Middle frontal gyrus (tissue), 1 donor: ENCODE measurements around the gene AKAP4.

Source experiments
- DNase-seq: peaks from one replicate; pipeline ENCODE4 v3.0.0-alpha.2; 2015; ENCODE audit warnings: low spot score; ENCODE audit errors: extremely low spot score

AKAP4 gene

DNA sequence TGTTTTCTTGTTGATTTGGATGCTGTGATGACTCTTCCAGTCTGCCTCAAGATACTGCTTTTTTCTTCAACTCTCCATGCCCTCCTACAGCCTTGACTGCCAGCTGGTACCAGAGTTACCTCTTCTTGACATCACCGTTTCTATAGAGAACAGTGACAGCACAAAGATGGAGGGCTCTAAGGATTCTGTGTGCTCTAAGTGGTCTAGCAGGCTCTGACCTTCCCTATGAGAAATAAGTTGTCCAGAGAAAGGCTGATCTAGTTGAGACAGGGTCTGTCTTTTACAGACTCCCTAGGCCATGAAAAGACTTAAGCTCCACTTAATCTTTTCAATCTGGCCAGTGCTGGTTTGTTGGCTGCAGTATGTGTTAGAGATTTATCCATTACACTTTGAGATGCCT lies at the start of gene AKAP4:
AKAP4 (minus strand) TSS at position 101 of the 400 bp plus-strand sequence. CDS start 118 bp downstream, outside the sequence.
- no peak for DNase-seq

DNA sequence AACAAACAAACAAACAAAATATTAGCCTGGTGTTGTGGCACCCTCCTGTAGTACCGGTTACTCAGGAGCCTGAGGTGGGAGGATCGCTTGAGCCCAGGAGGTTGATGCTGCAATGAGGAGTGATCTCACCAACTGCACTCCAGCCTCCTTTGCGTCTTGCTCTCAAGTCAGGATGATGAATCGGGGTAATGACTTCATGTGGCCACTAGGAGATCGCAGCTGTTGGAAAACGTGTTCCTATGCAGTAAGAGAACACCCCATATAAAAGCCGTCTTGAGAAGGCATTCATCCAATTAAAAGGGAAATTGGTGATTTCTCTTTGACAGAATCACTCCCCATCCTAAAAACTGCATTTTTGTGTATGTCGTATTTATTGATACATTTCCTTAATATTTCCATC lies 10.7 kb upstream of the AKAP4 start:
- no peak for DNase-seq

DNA sequence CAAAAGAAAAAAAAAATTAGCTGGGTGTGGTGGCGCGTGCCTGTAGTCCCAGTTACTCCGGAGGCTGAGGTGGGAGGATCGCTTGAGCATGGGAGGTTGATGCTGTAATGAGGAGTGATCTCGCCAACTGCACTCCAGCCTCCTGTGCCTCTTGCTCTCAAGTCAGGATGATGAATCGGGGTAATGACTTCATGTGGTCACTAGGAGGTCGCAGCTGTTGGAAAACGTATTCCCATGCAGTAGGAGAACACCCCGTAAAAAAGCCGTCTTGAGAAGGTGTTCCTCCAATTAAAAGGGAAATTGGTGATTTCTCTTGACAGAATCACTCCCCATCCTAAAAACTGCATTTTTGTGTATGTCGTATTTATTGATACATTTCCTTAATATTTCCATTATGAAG lies 5.9 kb upstream of the AKAP4 start:
- DNase-seq: no peak

- peak; percentile 6 for DNase-seq
These were observed 3.6 kb upstream of the AKAP4 start, which contains the start of gene CCNB3 for GRCh38 chrX:50204364-50204899. Gene CCNB3 (plus strand): TSS chrX:50204765. CDS start chrX:50285164, 80,399 bp downstream.

DNA sequence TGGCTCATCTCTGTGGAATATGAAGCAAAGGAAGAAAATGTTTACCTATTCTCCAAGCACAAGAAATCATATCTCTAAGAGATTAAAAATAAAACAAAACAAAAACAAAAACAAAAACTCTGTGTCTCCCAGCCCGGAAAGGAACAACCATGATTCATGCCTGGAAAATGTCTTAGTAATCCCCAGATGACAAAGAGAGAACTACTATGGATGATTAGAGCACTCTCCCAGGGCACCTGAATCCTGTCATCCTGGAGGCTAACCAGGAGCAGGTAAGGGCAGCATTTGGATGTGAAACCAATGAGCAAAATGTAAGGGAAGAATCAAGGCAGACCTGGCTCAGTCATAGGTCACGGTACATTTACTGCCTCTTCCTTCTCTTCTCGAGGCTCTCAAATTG lies 1.7 kb upstream of the AKAP4 start:
- no peak for DNase-seq

GRCh38 chrX:50198348-50198747 lies 2.5 kb downstream of the AKAP4 start:
- no peak for DNase-seq

DNA sequence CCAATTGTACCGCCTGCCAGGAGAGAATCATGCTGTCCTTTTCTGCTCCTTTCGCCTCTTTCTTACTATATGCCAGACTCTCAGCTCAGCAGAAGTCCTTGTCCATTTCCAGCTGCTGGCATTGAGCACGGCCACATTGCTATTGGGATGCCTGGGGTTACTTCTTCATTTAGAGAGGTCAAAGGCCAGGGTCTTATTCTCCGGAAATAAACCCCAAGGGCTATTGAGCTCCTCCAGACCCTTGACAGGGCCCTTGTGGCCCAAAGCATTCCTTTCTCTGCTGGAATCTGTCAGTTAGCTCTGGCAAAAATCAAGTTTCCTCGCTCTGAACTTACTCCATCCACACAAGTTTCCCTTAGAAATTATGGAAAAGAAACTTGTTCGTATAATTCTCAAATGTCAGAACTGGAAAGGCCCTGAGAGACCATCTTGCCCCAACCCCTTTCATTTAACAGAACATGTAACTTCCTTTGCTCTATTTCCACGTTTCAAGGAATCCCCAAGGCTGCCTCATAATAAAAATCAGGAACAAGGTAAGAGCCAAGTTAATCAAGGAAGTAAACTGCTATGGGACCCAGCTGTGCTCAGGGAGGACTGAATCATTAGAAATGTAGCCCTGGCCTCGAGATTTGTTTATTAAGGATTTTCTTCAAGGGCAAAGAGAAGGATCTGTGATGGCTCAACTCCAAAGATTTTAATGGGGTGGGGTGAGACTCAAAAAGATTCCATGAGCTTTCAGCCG lies 11.8 kb downstream of the AKAP4 start:
- no peak for DNase-seq

- DNase-seq: no peak
These were observed 16.9 kb downstream of the AKAP4 start for GRCh38 chrX:50183891-50184290.

- DNase-seq: no peak
These were observed 20.5 kb downstream of the AKAP4 start for GRCh38 chrX:50180073-50180940.

GRCh38 chrX:50169717-50170116 lies 31.1 kb downstream of the AKAP4 start:
- no peak for DNase-seq

DNA sequence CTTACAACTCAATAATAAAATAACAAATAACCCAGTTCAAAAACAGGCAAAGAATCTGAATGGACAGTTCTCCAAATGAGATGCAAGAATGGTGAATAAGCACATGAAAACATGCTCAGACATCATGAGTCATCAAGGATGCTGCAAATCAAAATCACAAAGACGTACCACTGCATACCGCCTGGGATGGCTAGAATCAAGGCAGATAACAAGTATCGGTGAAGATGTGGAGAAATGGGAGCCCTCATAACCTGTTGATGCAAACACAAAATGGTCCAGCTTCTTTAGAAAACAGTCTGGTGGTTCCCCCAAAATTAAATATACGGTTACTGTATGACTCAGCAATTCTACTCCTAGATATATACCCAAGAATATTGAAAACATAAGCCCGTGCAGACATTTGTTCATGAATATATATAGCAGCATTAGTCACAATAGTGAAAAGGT lies 32.5 kb downstream of the AKAP4 start:
- DNase-seq: no peak

- no peak for DNase-seq
These were observed 33.4 kb downstream of the AKAP4 start for GRCh38 chrX:50167366-50167765.

GRCh38 chrX:50165727-50166126 lies 35.1 kb downstream of the AKAP4 start:
- no peak for DNase-seq

- no peak for DNase-seq
These were observed 39.7 kb downstream of the AKAP4 start for GRCh38 chrX:50161127-50161526.

GRCh38 chrX:50158593-50158992 lies 42.2 kb downstream of the AKAP4 start:
- DNase-seq: no peak

DNA sequence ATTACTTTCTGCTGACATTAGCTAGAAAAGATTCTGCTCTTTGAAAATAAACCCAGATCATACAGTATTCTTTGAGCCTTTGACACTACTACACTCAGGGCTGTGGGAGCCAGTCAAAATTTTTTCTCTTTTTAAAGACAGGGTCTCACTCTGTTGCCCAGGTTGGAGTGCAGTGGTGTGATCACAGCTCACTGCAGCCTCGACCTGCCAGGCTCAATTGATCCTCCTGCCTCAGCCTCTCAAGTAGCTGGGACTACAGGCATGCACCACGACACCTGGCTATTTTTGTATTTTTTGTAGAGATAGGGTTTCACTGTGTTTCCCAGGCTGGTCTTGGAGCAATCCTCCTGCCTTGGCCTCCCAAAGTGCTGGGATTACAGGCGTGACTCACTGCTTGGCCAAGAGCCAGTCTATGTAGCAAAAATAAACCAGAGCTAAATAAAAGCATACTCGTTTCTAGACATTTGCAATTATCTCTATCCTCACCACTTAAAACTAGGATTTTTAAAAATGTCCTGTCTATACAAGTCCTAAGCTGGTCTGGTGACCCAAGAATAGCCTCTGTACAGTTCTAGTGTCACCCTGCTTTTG lies 43.2 kb downstream of the AKAP4 start:
- no peak for DNase-seq

- no peak for DNase-seq
These were observed 46.4 kb downstream of the AKAP4 start for GRCh38 chrX:50154429-50154828.

GRCh38 chrX:50152456-50152855 lies 48.4 kb downstream of the AKAP4 start:
- no peak for DNase-seq

GRCh38 chrX:50147972-50148371 lies 52.8 kb downstream of the AKAP4 start:
- DNase-seq: no peak
